ENCODE data around the gene KAT2B.
A peak's percentile ranks its signal among the peaks of the same experiment; 100 is the strongest.
"Not testable (repeated sequence)": the region's sequence is repeated elsewhere in the genome, so short reads cannot be mapped to it uniquely, and the experiment has no call there.

Gene KAT2B

GRCh38 chr3:20039765-20040547, at the start of gene KAT2B:
Gene KAT2B, plus strand, starts transcription at chr3:20040446. Its CDS starts 32 bp downstream, at chr3:20040478.
- DNase-seq (ENCODE audit: low read depth) = peak; percentile 81

- no peak for DNase-seq (ENCODE audit: low read depth)
Observed at GRCh38 chr3:19994796-19995195, 45.5 kb upstream of the KAT2B start.

DNA sequence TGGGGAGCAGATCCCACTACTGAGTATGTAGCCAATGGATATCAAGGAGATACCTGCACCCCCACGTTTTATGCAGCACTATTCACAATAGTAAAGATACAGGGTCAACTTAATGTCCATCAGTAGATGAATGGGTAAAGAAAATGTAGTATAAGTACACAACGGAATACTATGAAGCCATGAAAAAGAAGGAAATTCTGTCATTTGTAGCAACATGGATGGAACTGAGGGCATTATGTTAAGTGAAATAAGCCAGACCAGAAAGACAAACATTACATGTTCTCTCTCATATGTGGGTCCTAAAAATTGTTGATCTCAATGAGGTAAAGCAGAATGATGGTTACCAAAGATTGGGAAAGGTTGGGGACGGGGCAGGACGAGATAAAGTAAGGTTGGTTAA, 42.7 kb upstream of the KAT2B start:
- DNase-seq (ENCODE audit: low read depth) = no peak

GRCh38 chr3:20001932-20002331, 38.3 kb upstream of the KAT2B start:
- no peak for DNase-seq (ENCODE audit: low read depth)

GRCh38 chr3:20007960-20008359, 32.3 kb upstream of the KAT2B start:
- no peak for DNase-seq (ENCODE audit: low read depth)

- DNase-seq (ENCODE audit: low read depth) = no peak
Observed at GRCh38 chr3:20008646-20009045, 31.6 kb upstream of the KAT2B start.

- no peak for DNase-seq (ENCODE audit: low read depth)
Observed at GRCh38 chr3:20012164-20012563, 28.1 kb upstream of the KAT2B start, which contains the start of gene PP2D1. Gene PP2D1, minus strand, starts transcription at chr3:20012264. Its CDS starts 192 bp downstream, at chr3:20012072.

GRCh38 chr3:20013396-20013795, 26.9 kb upstream of the KAT2B start:
- no peak for DNase-seq (ENCODE audit: low read depth)

GRCh38 chr3:20015525-20015924, 24.7 kb upstream of the KAT2B start:
- no peak for DNase-seq (ENCODE audit: low read depth)

DNA sequence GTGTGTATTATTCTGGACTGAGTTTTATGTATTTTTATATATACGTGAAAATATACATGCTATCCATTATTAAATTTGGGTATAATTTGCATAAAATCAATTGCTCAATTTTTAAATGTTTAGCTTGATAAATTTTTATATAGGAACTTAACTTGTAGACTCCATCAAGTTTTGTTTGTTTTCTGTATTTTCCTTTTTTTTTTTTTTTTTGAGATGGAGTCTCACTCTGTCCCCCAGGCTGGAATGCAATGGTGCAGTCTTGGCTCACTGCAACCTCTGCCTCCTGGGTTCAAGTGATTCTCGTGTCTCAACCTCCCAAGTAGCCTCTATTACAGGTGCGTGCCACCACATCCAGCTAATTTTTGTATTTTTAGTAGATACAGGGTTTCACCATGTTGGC, 24.2 kb upstream of the KAT2B start:
- not testable (repeated sequence) for DNase-seq (ENCODE audit: low read depth)

- DNase-seq (ENCODE audit: low read depth) = no peak
Observed at GRCh38 chr3:20022954-20023622, 17.2 kb upstream of the KAT2B start.

- DNase-seq (ENCODE audit: low read depth) = no peak
Observed at GRCh38 chr3:20023623-20024405, 16.4 kb upstream of the KAT2B start.

DNA sequence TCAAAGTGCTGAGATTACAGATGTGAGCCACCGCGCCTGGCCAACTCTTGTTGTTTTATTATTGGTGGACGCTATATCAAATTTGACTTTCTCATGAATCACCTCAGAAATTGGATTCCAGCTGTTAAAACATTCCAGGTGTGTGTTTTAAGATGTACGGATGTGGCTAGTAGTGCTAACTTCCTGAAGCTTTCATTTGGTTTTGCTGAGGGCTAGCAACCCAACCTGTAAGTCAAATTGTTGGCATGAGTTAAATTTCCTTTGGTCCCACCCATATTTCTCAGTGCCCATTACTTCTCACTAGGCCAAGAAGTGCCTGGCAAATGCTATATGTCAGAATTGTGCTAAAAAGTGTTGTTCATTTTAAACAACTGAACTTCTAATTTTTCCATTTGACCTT, 13.1 kb upstream of the KAT2B start:
- DNase-seq (ENCODE audit: low read depth) = no peak

- no peak for DNase-seq (ENCODE audit: low read depth)
Observed at GRCh38 chr3:20028905-20029331, 11.3 kb upstream of the KAT2B start.

DNA sequence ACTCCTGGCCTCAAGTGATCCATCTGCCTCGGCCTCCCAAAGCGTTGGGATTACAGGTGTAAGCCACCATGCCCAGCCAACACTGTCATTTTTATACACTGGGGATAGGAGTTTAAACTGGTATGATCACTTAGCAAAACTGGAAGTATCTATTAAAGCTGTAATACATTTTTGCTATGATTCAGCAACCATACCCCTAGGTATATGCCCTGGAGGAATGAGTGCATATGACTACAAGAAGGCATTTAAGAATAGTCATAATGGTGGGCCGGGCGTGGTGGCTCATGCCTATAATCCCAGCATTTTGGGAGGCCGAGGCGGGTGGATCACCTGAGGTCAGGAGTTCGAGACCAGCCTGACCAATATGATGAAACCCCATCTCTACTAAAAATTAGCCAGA, 8.3 kb upstream of the KAT2B start:
- DNase-seq (ENCODE audit: low read depth) = not testable (repeated sequence)

GRCh38 chr3:20035019-20035418, 5.2 kb upstream of the KAT2B start:
- no peak for DNase-seq (ENCODE audit: low read depth)

DNA sequence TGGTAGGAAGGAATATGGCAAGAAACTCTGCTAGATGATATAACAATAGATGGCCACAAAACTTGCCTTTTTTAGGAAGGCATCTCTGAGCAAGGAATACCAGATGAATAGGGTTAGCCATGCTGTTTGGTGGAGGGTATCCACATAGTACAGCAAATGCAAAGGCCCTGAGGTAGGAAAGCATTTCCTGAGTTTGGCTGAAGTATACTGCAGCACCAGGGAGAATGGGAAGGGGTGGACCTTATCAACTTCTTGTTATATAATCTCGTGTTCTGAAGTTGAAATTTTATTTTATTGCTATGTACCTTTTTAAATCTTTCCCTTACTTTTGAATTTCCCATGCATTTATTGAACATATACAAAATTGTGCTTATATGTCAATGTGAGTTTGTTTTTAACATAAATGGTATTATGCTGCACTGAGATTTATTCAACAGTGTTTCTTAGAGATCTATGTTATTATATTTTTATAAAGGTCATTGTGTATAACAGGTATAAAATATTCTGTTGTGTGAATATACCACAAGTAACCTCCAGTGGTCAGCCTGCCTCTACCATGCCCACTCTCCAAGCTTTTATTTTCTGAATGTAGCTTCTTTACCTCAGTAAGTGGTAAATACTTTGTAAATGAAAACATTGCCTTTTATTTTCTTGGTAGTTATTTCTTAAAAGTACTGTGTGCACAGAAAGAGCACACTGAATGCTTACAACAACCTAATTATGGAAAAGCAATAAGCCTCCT, 2.8 kb upstream of the KAT2B start:
- DNase-seq (ENCODE audit: low read depth) = no peak

GRCh38 chr3:20038699-20039465, 1.4 kb upstream of the KAT2B start:
- no peak for DNase-seq (ENCODE audit: low read depth)

DNA sequence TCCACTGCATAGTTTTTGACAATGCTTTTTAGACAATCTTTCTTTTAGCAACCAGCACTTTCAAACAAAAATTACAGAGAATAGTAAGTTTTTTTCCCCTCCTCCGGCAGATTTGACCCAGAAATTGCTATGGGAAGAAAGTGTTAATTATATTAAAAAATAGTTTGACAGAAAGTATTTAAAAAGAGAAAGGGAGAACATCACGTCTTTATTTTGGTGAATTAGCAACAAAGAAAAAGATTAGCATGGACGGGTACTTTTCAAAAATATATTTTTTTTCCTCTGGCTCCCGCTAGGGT, 831 bp upstream of the KAT2B start:
- DNase-seq (ENCODE audit: low read depth) = no peak

DNA sequence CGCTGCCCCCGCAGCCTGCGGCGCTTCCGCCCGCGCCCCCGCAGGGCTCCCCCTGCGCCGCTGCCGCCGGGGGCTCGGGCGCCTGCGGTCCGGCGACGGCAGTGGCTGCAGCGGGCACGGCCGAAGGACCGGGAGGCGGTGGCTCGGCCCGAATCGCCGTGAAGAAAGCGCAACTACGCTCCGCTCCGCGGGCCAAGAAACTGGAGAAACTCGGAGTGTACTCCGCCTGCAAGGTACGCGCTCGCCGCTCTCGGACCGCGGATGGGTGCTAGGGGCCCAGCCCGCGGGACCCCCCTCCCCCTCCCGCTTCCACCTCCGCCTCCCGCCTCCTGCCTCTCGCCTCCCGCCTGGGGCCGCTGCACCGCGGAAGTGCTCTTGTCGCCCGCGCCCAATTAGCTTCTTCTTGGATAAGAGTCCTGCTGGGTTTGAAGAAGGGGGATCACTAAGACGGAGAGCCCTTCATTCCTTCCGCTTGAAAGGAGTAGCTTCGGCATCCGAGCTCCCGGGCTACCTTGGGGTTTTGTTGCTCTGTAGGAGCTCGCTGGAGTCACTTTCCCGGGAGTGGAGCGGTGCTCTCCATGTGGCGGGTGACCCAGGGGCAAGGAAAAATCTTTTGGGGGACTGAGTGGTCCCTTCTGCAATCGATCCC, 426 bp downstream of the KAT2B start:
- DNase-seq (ENCODE audit: low read depth) = peak; percentile 59
